ENCODE measurements around the gene NTM. TPM values are rescaled to one million over a fixed set of nuclear protein-coding genes. Genes with fewer than 3 reads are reported as not detected.

Gene NTM
- total RNA-seq, 1 experiment from 2014 or later = 3.1 TPM

DNA sequence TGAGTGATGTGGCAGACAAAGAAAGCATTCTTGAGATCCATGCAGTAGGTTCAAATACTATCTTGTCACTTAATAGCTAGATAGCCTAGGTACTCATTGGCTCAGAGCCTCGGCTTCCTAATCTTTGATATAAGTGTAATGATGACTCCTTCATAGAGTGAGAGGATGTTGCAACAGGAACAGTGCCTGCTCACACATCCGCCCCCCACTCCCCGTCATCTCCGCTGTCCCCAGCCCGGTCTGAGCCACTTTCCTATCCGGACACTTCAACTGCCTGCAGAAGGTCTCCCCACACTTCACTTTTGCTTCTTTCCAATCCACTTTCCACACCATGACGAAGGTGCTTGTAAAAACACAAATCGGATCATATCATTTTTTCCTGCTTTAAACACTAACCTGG, 128.8 kb downstream of the NTM start:
- DNase-seq (ENCODE audit: low spot score) = no peak

DNA sequence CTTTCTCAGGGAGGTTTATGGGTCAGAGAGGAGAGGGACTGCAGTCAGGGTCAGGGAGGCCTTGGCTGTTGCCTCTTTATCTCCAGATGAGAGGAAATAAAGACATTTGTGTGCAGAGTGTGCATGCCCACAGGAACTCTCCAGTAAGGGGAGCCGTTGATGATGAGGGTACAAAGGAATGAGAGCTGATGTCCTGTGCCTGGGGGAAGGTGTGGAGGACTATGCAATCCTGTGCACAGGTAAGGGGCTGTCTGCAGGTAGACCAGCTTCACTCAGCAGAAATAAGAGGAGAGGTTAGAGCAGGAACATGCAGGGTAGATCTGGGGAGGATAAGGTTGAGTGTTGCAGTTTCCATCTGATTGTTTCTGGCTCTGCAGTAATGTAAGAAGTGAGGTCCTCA, 132.6 kb downstream of the NTM start:
- DNase-seq (ENCODE audit: low spot score) = no peak

DNA sequence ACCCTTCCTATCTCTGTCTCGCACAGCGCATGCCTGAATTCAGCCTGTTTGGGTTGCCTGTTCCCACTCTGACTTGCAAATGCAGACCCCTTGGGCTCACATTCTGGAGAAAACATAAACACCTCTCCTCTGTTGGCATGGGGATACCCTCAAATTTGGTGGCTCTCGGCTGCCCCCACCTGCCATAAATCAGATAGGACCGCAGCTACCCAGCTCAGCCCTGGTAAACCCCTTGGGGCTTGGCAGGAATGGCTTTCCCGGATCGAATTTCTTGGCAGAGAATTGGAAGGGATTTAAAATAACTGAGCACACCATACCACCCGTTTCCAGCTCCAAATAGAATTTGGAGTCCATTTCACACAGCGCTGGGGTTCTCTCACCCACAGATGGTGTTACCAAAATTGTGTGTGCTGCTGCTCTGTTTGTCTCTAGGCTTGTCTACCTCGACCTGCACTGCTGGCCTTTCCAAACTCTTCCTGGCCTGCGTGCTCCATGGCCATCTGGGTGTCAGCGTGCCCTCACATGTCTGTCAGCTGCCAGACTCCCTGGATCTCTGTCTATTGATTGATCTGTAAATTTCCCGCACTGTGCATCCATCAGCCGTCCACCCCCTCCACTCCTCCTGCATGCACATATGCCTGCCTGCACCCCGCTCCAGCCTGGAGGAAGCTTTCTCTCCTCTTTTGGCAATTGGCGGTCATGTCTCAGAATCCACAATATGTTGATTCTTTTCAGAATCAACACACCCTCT, 134.0 kb downstream of the NTM start:
- peak; percentile 26 for DNase-seq (ENCODE audit: low spot score)

DNA sequence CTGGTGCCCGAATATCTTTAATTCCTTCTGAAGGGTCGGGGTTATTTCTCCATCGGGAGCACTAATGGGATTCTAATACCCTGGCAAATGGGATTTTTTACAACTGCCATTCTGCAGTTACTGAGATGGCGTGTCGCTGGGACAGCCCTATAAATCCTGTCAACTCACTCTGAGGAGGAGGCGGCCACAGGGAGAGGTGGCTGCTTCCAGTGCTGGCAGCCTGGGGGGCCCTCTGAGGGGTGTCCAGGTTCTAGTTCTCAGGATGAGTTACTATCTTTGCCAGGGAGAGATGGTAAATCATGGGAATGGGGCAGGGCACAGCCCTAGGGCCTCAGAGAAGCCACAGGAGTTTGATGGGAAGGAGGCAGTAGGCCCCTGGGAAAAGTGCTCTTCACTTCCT, 135.9 kb downstream of the NTM start:
- DNase-seq (ENCODE audit: low spot score) = no peak

DNA sequence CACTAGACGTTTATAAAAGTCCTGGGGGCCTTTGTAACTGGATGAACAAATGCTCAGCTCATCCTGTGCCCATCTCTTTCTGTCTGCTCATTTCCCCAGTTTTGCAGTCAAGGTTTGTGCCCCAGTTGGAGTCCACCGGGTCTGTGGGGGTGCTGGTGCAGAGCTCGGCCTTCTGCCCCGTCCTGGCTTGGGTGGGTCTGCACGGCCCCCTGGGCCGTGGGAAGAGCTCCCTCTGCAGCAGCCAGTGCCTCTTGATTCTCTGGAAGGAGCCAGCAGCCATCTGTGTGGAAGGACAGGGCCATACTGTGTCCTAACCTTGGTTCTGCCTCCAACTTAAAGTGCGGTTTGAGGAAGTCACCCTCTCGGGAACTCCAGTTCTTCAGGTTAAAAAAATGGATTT, 140.2 kb downstream of the NTM start:
- DNase-seq (ENCODE audit: low spot score) = no peak

DNA sequence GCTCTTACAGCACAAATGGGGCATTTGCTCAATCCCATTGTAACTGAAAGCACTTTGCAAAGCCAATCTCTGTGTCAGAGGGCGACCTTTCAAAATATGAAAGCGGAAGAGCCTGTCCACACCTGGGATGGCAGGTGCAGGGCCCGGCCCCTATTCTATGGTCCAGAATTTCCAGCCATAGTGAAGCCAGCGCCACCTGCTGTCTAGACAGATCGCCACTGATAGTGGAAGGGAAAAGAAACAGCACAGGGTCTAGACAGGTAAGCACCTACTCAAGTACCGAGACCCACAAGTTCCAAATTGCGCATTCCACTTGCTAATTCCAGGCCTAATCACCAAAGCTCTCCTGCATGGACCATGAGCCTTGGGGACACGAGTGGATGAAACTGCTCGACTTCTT, 141.4 kb downstream of the NTM start:
- DNase-seq (ENCODE audit: low spot score) = peak; percentile 22

DNA sequence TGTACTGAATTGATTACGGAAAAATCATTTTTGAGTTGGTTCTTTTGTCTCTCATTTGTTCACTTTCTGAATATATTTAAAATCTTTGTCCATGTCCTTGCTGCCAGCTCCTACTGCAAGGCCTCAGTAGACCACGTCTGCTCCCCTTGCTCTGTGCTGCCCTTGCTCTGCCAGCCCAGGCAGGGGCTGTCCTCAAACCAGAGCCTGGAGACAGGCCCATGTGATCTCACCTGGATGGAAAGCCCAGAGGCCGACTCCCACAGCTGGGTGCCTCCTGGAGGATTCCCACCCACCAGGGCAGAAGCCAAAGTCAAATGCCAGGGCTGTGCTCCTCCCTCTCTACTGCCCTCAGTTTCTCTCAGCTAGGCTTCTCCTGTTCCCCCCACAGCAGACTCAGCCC, 141.8 kb downstream of the NTM start:
- no peak for DNase-seq (ENCODE audit: low spot score)

DNA sequence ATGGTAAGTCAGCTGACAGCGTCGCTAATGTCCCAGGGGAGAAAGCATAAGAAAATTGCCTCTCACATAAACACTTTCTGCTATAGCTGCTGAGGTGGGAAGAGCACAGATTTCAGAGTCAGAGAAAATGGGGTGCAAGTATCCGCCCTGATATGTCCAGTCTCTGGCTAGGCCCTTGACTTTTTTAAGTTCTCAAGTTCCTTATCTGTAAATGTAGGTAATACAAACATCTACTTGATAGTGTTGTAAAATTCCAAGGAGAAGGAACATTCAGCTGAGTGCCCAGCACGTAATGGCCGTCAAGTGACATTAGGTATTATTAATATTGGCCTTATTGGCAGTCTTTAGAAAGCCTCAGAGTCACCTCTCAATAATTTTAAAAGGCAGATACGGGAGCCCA, 143.6 kb downstream of the NTM start:
- no peak for DNase-seq (ENCODE audit: low spot score)

DNA sequence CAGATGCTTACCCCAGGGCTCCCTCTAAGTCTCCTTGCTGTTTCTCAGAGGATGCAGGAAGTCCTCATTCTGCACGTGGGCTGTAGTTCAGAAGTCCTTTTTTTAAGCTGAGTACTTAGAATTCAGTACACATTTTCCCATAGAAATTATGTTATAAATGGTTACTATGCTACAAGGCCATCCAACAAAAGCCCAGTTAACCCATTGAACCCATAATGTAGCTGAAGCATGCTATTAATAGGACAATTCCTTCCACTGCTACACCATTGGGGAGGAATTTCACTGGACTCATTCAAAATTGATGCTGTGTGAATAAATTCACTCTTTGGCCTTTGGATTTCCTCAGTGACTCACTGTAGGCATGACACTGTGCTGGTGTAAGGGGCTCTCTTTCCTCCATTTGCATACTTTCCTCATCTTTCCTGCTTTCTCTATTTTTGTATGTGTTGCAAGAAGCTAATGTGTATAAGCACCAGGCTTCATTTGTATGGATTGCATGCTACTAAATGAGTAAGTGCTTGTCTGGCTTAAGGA, 148.0 kb downstream of the NTM start:
- DNase-seq (ENCODE audit: low spot score) = no peak

DNA sequence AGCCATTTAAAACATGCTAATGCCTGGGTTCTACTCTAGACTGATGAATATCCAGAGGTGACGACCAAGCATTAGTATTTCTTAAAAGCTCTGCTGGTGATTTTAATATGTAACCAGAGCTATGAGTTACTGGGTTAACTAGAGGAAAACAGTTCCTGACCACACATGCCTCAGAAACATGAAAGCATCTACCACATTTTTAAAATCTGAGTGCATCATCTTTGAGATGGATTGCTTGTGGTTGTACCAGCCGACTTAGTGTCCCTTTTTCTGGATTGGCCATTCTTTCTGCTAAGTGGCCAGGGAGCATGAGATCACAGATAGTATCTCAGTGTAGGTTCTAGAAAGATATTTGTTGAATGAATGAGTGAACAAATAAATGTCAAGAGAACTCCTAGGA, 152.4 kb downstream of the NTM start:
- no peak for DNase-seq (ENCODE audit: low spot score)

DNA sequence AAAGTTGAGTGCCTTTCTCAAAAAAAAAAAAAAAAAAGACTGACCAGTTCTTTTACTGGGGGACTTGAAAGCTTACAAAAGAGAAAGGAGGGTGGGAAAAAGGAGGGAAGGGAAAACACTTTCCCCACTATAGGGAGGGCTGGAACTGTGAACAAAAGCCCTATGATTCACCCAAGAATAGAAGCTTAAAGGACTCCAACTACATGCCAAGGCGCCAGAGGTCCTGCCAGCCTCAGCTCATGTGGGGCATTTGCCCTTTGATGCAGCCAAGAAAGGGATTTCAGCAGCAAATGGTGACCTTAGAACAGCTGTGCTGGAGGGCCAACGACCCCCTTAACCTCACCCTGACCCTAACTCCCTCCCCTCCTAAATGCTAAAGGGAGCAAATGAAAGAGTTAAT, 160.0 kb downstream of the NTM start:
- no peak for DNase-seq (ENCODE audit: low spot score)

DNA sequence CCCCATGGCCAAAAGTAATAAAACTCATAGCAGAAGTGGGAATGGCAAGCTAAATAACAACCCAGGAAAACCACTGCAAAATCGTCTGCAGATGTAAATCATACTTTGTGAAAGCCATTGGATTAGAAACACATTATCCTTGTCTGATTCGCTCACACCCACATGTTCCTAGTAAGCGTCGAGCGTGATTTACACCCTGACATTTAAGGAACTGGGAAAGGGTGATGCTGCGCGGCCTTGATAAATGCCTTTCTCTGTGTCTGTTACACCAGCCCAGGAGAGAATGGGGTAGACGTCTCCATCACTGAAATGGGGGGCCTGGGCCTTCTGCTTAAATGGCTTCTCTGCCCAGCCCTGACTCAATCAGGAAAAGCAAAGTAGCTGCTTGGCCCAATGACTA, 162.7 kb downstream of the NTM start:
- DNase-seq (ENCODE audit: low spot score) = no peak

DNA sequence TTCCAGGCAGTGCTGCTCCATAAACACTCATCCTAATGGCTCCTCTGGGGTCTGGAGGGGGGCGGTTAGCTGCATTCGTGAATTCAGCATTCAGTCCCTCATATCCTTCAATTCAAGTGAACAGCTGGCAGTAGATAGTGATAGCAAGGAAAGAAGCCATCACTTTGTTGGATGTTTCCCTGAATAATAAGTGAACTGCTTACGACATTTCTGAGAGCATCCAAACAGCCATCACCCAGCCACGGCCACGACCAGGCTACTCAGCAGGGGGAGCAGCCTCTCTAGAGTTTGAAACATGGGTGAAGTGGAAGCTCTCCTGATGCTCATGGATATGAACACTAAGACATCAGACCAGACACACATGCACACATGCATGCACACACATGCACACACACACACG, 163.6 kb downstream of the NTM start:
- DNase-seq (ENCODE audit: low spot score) = no peak

DNA sequence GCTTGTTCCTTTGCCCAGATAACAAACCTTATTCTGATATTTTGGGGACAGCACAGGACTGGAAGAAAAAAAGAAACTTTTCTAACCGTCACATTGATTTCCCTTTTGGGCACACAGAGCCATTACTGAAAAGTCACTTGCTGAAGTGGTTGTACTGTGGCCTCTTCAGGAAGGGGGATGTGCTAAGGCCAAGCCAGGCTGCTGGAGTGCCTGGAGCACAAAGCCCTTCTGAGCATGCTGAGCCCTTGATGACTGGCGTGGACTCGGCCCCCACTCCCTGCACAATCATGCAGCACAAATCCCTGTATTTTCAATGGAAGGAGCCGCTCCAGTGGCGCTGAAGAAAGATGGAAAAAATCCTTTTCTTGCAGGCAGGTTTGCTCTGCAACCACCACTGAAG, 164.2 kb downstream of the NTM start:
- DNase-seq (ENCODE audit: low spot score) = no peak

DNA sequence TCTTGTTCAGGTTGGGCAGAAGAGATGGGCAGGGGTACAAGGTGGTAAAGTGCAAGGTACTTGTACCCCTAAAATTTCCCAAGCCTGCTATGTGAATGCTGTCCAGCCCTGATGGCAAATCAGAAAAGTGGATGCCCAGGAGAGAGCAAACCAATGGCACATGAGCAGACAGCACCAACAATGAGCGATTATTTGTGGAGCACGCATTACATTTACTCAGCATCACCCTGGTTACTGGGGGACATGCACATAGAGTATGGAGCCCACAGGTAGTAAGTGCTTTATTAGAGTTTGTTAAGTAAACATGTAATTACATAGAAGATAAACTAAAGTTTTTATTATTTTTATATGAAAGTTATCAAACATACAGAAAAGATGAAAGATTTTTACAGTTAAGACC, 165.7 kb downstream of the NTM start:
- DNase-seq (ENCODE audit: low spot score) = no peak

DNA sequence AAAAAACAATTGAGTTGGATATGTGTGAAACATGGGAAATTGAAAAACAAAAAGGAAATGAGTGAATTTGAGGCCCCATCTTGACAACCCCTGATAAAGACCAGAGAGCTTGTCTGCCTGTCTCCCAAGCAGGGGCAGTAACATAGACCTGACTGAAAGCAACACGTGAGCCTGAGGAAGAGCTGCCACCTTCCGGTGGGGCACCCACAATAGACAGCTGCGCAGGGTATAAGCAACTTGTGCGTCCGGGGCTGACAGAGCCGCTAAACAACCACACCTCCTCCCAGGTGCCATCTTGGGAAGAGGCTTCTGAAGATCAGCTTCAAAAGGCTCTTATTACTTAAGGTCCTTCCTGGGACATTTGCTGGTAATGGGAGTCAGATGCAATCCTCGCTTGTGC, 166.8 kb downstream of the NTM start:
- no peak for DNase-seq (ENCODE audit: low spot score)

DNA sequence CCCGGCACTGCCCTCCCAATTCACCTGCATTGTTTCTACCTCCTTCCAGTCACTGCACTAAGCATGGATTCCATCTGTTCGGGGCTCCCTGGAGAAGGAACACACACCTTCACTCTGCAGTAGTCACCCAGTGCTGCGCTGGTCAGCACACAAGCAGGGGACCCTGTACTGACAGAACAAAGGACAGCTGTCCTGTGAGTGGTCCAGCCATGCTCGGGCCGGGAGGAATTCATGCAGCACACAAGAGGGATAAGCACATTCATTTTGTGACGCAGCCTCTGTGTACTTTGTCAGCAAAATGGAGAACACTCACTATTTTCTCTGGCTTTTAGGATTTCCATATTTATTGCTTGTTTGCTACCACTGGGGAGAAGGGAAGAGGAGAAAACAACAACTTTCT, 167.3 kb downstream of the NTM start:
- no peak for DNase-seq (ENCODE audit: low spot score)

DNA sequence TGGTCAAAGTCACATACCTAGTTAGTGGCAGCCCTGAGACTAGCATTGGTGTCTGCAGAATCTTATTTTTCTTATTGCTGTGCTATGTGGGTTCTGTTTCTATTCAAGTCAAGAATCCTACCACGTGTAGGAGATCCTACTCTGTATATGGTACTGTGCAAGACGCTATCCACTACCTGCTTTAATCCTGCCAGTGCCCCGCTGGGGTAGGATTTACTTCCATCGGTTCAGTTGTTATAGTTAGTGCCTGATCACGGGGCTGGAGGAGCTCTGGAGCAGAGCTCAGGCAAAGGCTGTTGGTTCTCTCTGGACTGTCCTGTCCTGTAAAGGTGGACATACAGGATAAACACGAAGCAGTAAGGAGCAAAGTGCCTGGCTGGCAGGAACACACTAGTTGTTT, 167.9 kb downstream of the NTM start:
- no peak for DNase-seq (ENCODE audit: low spot score)

DNA sequence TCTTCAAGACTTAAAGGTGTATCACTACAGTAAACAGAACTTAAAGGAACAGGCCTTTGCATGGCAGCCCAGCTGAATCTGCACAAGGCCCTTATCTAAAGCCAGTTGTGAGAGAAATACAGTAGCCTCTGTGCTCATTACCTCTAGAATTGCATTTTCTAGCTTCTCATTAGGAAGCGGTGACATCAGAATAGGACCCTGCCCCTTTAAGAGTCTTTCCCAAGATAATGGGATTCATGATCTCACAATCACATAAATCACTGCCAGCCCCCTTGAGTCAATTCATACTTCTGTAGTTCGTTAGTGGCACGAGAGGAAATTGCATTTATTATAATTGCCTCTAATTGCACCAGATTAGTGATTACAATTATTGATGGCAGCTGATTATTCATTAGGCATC, 170.3 kb downstream of the NTM start:
- DNase-seq (ENCODE audit: low spot score) = no peak

DNA sequence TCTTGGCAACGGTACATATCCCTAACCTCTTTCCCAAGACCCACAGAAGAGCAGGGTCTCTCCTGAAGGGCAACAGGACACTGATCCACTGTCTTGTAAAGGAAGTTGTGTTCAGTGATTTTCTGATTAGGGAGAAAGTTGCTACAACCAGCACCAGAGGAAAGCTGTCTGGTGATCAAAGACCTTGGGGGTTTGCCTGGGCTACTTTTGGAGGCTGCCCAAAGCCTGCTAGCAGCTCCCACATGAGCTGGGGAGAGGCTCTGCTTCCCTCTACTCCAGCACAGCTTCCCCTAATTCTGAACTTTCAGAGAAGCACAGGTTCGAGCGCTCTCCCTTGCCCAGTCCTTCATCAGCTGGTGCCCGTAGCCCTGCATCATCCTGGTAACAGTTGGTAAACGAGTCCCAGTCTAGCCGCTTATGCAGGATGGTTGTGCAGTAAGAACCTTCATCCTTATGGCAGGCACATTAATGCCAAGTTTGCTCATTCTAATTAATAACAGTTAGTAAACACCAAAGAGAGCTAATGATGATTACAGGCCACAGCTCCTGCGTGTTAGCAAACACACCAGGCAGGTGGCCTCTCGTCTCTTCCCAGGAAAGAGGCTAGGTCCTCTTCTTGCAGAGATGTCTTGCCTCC, 173.1 kb downstream of the NTM start:
- no peak for DNase-seq (ENCODE audit: low spot score)

DNA sequence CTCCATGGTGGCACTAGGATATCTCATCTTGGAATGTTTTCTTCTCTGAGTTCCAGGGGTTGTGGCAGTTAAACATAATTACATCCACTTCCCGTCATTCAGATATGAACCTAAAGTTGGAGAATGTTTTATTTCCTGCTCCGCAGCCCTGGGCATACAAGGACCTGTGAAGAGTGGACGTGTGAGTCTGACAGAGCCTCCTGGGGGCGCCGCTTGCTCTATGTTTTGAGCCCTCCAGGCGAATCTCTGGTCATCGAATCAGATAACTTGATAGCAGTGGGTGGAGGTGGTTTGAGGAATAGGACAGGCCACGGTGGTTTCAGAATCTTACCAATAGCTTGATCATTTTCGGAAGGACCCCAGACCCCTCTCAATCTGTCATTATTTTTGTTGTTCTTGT, 174.2 kb downstream of the NTM start:
- DNase-seq (ENCODE audit: low spot score) = no peak

DNA sequence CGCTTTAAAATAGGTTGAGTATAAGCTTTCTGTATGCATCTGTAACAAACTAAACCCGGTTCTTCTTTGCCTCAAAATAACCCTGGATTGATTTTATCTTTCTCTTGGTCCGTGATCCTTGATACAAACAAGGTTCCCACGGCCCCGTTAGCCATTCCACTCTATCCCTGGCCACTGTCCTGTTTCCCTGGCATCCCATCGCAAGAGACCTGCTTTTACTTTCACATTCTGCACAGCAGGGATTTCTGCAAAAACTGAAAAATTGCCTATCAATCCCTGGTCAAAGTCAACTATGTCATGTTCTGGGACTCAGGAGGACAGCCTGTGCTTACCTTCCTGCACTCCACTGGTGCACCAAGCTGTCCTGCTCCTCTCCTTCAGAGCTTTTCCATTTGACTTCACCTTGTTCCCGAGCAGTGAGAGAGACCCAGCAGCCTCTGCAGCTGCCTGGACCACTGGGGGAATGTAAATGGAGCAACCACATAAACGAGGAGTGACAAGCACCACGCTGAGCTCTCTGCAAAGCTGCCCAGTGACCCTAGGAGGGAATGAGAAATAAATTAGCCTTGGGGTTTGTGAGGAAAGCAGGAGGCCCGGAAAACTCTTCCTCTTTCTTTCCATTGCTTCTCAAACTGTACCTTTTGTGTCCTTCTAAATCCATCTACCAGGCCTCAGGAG, 175.9 kb downstream of the NTM start:
- DNase-seq (ENCODE audit: low spot score) = no peak

DNA sequence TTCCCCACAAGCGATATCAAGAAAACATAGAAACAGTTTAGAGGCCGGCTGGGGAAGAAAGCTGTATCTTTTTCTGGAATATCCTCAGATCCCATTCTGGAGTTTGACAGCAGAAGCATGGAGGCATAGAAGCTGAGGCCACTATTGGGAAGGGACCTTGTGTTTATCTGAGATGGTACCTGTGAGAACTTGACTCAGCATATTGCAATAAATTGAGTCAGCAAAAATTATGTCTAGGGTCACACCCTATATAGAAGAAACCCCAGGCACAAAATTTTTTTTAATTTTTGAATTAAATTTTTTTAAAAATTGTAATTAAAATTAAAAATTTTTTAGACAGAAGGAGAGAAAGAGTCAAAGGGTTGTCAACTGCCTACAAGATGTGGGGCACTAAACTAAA, 178.7 kb downstream of the NTM start:
- no peak for DNase-seq (ENCODE audit: low spot score)
